CD14-positive monocyte (primary cell): ENCODE results near the gene IFNA10. TPM values are rescaled to one million over a fixed set of nuclear protein-coding genes. Genes with fewer than 3 reads are reported as not detected.
A peak's percentile ranks its signal among the peaks of the same experiment; 100 is the strongest.
"Not testable (repeated sequence)": the region's sequence is repeated elsewhere in the genome, so short reads cannot be mapped to it uniquely, and the experiment has no call there.

ENCODE experiments used
- DNase-seq, 3 donors: peaks; one replicate each; pipeline ENCODE4 v3.0.0-alpha.2; 2011 to 2022
- H2AFZ ChIP-seq: 2 replicates; pipeline ENCODE4 v1.6.0; 2012; ENCODE audit warnings: mild to moderate bottlenecking, low read depth, low read length, inconsistent platforms; ENCODE audit not compliant: insufficient read depth, poor library complexity, severe bottlenecking
- H3K27ac ChIP-seq, 2 donors: 1 replicate in 1 of 2; 2 replicates in 1 of 2; pipeline ENCODE4 v1.5.1; 2012 to 2013; ENCODE audit warnings: low read length in 2 of 2, control low read depth in 1 of 2, inconsistent platforms in 1 of 2, low read depth in 1 of 2, mild to moderate bottlenecking in 1 of 2
- H3K27me3 ChIP-seq, 2 donors: one replicate each; pipeline versions ENCODE4 v1.6.0 to v1.6.1; 2011 to 2013; ENCODE audit warnings: low read length in 2 of 2; ENCODE audit not compliant: control insufficient read depth in 2 of 2, insufficient read depth in 2 of 2
- H3K36me3 ChIP-seq, 2 donors: replicated peaks in 1 of 2; 1 replicate in 1 of 2; 2 replicates in 1 of 2; pipeline versions ENCODE4 v1.5.1 to v1.6.1; 2012 to 2013; ENCODE audit warnings: low read length in 2 of 2, control low read depth in 1 of 2, inconsistent platforms in 1 of 2, mild to moderate bottlenecking in 1 of 2; ENCODE audit not compliant: insufficient read depth in 2 of 2, control insufficient read depth in 1 of 2
- H3K4me1 ChIP-seq, 2 donors: 1 replicate in 1 of 2; 2 replicates in 1 of 2; pipeline versions ENCODE4 v1.5.1 to v1.6.1; 2012 to 2013; ENCODE audit warnings: low read length in 2 of 2, control low read depth in 1 of 2, inconsistent platforms in 1 of 2, mild to moderate bottlenecking in 1 of 2, moderate library complexity in 1 of 2; ENCODE audit not compliant: insufficient read depth in 2 of 2, control insufficient read depth in 1 of 2
- H3K4me2 ChIP-seq: replicated peaks from 2 replicates; pipeline ENCODE3; 2012; ENCODE audit warnings: low read length, moderate library complexity, mild to moderate bottlenecking; ENCODE audit not compliant: poor library complexity, severe bottlenecking; ENCODE audit errors: extremely low read depth
- H3K4me3 ChIP-seq, 3 experiments: fragments of 200-600 bp in 1 of 3; sonication (generic) in 1 of 3; replicated peaks in 1 of 3; 1 replicate in 2 of 3; 2 replicates in 1 of 3; pipeline ENCODE4 v1.5.1; 2011 to 2013; ENCODE audit warnings: low read length in 3 of 3, mild to moderate bottlenecking in 3 of 3, control low read depth in 2 of 3, low read depth in 2 of 3, inconsistent platforms in 1 of 3, moderate library complexity in 1 of 3
- H3K79me2 ChIP-seq: 2 replicates; pipeline ENCODE4 v1.6.0; 2012; ENCODE audit warnings: mild to moderate bottlenecking, control low read depth, inconsistent platforms, low read length, moderate library complexity; ENCODE audit not compliant: insufficient read depth
- H3K9ac ChIP-seq: 2 replicates; pipeline ENCODE4 v1.6.0; 2017; ENCODE audit warnings: low read length, mild to moderate bottlenecking; ENCODE audit not compliant: insufficient read depth, poor library complexity, severe bottlenecking
- H3K9me3 ChIP-seq, 2 donors: replicated peaks in 1 of 2; 1 replicate in 1 of 2; 2 replicates in 1 of 2; pipeline versions ENCODE4 v1.5.1 to v1.6.1; 2012 to 2013; ENCODE audit warnings: low read length in 2 of 2, control low read depth in 1 of 2; ENCODE audit not compliant: control insufficient read depth in 1 of 2, insufficient read depth in 1 of 2
- H4K20me1 ChIP-seq: 2 replicates; pipeline ENCODE4 v1.6.0; 2012; ENCODE audit warnings: mild to moderate bottlenecking, low read length, control low read depth, moderate library complexity; ENCODE audit not compliant: insufficient read depth
- H3K27ac Mint-ChIP-seq, 7 donors: one replicate each; pipeline ENCODE4 v1.8.0; 2020; ENCODE audit warnings: mild to moderate bottlenecking in 7 of 7, mixed read lengths in 7 of 7, moderate library complexity in 6 of 7, inconsistent platforms in 2 of 7
- H3K27me3 Mint-ChIP-seq, 3 donors: one replicate each; pipeline ENCODE4 v1.8.0; 2021 to 2022; ENCODE audit warnings: low read depth in 3 of 3, mild to moderate bottlenecking in 3 of 3, mixed read lengths in 3 of 3, moderate library complexity in 3 of 3, inconsistent platforms in 1 of 3
- H3K36me3 Mint-ChIP-seq, 2 donors: one replicate each; pipeline ENCODE4 v1.8.0; 2020; ENCODE audit warnings: mixed read lengths in 2 of 2, inconsistent platforms in 1 of 2, mild to moderate bottlenecking in 1 of 2
- H3K4me1 Mint-ChIP-seq: one replicate; pipeline ENCODE4 v1.8.0; 2020; ENCODE audit warnings: mild to moderate bottlenecking, mixed read lengths
- H3K4me3 Mint-ChIP-seq, 2 donors: one replicate each; pipeline ENCODE4 v1.8.0; 2020; ENCODE audit warnings: mild to moderate bottlenecking in 2 of 2, mixed read lengths in 2 of 2, moderate library complexity in 1 of 2
- H3K9me3 Mint-ChIP-seq, 7 donors: one replicate each; pipeline ENCODE4 v1.8.0; 2020 to 2022; ENCODE audit warnings: mixed read lengths in 7 of 7, mild to moderate bottlenecking in 6 of 7, moderate library complexity in 6 of 7, inconsistent platforms in 2 of 7
- CTCF ChIP-seq: fragments of 200-600 bp; IDR thresholded peaks from one replicate; pipeline ENCODE4 v1.8.0; 2022; ENCODE audit warnings: antibody characterized with exemption, mild to moderate bottlenecking
- WGBS: methylation state at CpG from one replicate; pipeline ENCODE4 v1.1.5; 2013; ENCODE audit warnings: missing lambda C conversion rate; ENCODE audit not compliant: insufficient coverage; 5-methylcytosine and 5-hydroxymethylcytosine counted together
- intact Hi-C, 2 donors: fragments of 100-400 bp; cut with micrococcal nuclease; formaldehyde crosslinking; loops; one replicate each; pipeline versions ENCODE4 v1.15.0 to v1.15.1; 2023
- polyA plus RNA-seq, 3 donors: library from polyadenylated mRNA; depleted of rRNA in 1 of 3; unstranded in 2 of 3; stranded (reverse) in 1 of 3; fragments of 300-500 nt in 2 of 3; fragments of >200 nt in 1 of 3; fragmentation: Illumina TruSeq in 2 of 3; gene quantifications; 1 replicate in 2 of 3; 2 replicates in 1 of 3; pipeline ENCODE4 v1.2.3, GENCODE V29; 2012 to 2021

Gene IFNA10
- polyA plus RNA-seq, 3 donors = not detected

- H3K36me3 ChIP-seq = no peaks in the 10 kb centered on the region
- H3K4me3 Mint-ChIP-seq = peak within 1 kb of the TSS in 1 of 2 donors; percentile 53
- H2AFZ ChIP-seq = peak within 1 kb of the TSS; percentile 63
- TF ChIP-seq CTCF = no peak
- H3K4me1 Mint-ChIP-seq = peaks cover 23% of the 10 kb centered on the region
- no CpG with 5 or more reads among the region's 2 CpGs for WGBS
- no peak within 1 kb of the TSS for H3K27ac ChIP-seq
- H3K9me3 ChIP-seq = no peaks in the 10 kb centered on the region
- H3K4me2 ChIP-seq = peak within 1 kb of the TSS; percentile 30
- H4K20me1 ChIP-seq = no peaks in the 10 kb centered on the region
- H3K36me3 Mint-ChIP-seq = no peaks in the 10 kb centered on the region
- peaks cover 18 to 43% of the 10 kb centered on the region in 2 donors for H3K27me3 ChIP-seq
- peaks cover 20 to 24% of the 10 kb centered on the region in 2 donors for H3K4me1 ChIP-seq
- H3K9ac ChIP-seq = no peak within 1 kb of the TSS
- peaks cover 22 to 36% (median 28%) of the 10 kb centered on the region in 3 donors for H3K27me3 Mint-ChIP-seq
- DNase-seq = peak; percentile 15 to 50 (median 30)
- no peaks in the 10 kb centered on the region for H3K79me2 ChIP-seq
- peak within 1 kb of the TSS in 1 of 3 experiments; percentile 40 for H3K4me3 ChIP-seq
- intact Hi-C loops = no loop called here
- no peaks in the 10 kb centered on the region for H3K9me3 Mint-ChIP-seq
- H3K27ac Mint-ChIP-seq = peak within 1 kb of the TSS in 1 of 7 donors; percentile 23
Measured at GRCh38 chr9:21239911-21240310, 33.0 kb upstream of the IFNA10 start, which contains the start of gene IFNA14. Gene IFNA14, minus strand, starts transcription at chr9:21240005. Its CDS starts 70 bp downstream, at chr9:21239935.

- H4K20me1 ChIP-seq, DNase-seq, H3K27ac Mint-ChIP-seq, H3K9me3 ChIP-seq, H3K4me3 ChIP-seq, H3K9me3 Mint-ChIP-seq, H2AFZ ChIP-seq, H3K4me2 ChIP-seq, H3K79me2 ChIP-seq, H3K36me3 ChIP-seq, H3K36me3 Mint-ChIP-seq, H3K4me3 Mint-ChIP-seq, H3K27ac ChIP-seq, H3K9ac ChIP-seq, intact Hi-C loops: not testable (repeated sequence)
- H3K4me1 ChIP-seq = peaks cover 16 to 19% of the 10 kb centered on the region in 2 donors
- WGBS = no CpG with 5 or more reads among the region's 1 CpG
- H3K4me1 Mint-ChIP-seq = peaks cover 18% of the 10 kb centered on the region
- H3K27me3 ChIP-seq = peaks cover 6 to 16% of the 10 kb centered on the region in 2 donors
- peaks cover 11 to 22% (median 18%) of the 10 kb centered on the region in 3 donors for H3K27me3 Mint-ChIP-seq
Measured at GRCh38 chr9:21236360-21236714, 29.4 kb upstream of the IFNA10 start.
